Kidney (tissue), 14 donors: ENCODE measurements around the gene NPW. TPM values are rescaled to one million over a fixed set of nuclear protein-coding genes. Genes with fewer than 3 reads are reported as not detected.
A peak's percentile ranks its signal among the peaks of the same experiment; 100 is the strongest.

ENCODE experiments used
- DNase-seq, 5 donors: peaks; one replicate each; pipeline ENCODE4 v3.0.0-alpha.2; 2013 to 2020
- FAIRE-seq: peaks from 2 replicates; lab custom pipeline; 2012; peaks lifted over from hg19 to GRCh38; lab: Jason Lieb, UNC
- H3K27ac ChIP-seq, 2 donors: one replicate each; pipeline ENCODE4 v1.7.0; 2013; ENCODE audit warnings: low read depth in 2 of 2, low read length in 2 of 2, inconsistent platforms in 1 of 2
- H3K27me3 ChIP-seq: one replicate; pipeline ENCODE4 v1.7.1; 2013; ENCODE audit warnings: low read length, inconsistent platforms; ENCODE audit not compliant: control insufficient read depth, insufficient read depth
- H3K36me3 ChIP-seq, 3 donors: one replicate each; pipeline versions ENCODE4 v1.7.0 to v1.7.1; 2013; ENCODE audit warnings: low read length in 3 of 3, control low read depth in 1 of 3, inconsistent platforms in 1 of 3; ENCODE audit not compliant: insufficient read depth in 3 of 3, control insufficient read depth in 2 of 3
- H3K4me1 ChIP-seq, 3 donors: one replicate each; pipeline versions ENCODE4 v1.7.0 to v1.7.1; 2013; ENCODE audit warnings: low read length in 3 of 3, inconsistent platforms in 1 of 3, low read depth in 1 of 3; ENCODE audit not compliant: control insufficient read depth in 2 of 3, insufficient read depth in 2 of 3
- H3K4me3 ChIP-seq, 3 donors: one replicate each; pipeline versions ENCODE4 v1.7.0 to v1.8.1; 2013; ENCODE audit warnings: low read length in 3 of 3, control low read depth in 1 of 3, inconsistent platforms in 1 of 3
- H3K9ac ChIP-seq, 3 donors: one replicate each; pipeline versions ENCODE4 v1.7.0 to v1.7.1; 2013; ENCODE audit warnings: low read length in 3 of 3, control low read depth in 1 of 3, inconsistent platforms in 1 of 3
- H3K9me3 ChIP-seq, 3 donors: one replicate each; pipeline versions ENCODE4 v1.7.0 to v1.7.1; 2013; ENCODE audit warnings: low read length in 3 of 3, control low read depth in 1 of 3, inconsistent platforms in 1 of 3; ENCODE audit not compliant: control insufficient read depth in 2 of 3, insufficient read depth in 1 of 3
- intact Hi-C: fragments of 100-400 bp; cut with DNase I; formaldehyde crosslinking; loops from one replicate; pipeline ENCODE4 v1.11.1; 2022
- polyA plus RNA-seq: library from polyadenylated mRNA; stranded (reverse); fragments of 350-450 nt; fragmentation: Illumina TruSeq; extraction: RNeasy Lipid Tissue Mini Kit (QIAGEN cat#74804); gene quantifications from one replicate; pipeline ENCODE4 v1.2.3, GENCODE V29; 2014; ENCODE audit warnings: low read depth, low replicate concordance; ENCODE audit not compliant: insufficient read depth
- total RNA-seq: library from RNA; stranded (reverse); fragmentation: NEBNext Ultra II Directional; extraction: Animal tissue kit (Norgen Biotek cat#: 25700); gene quantifications from one replicate; pipeline ENCODE4 v1.2.1, GENCODE V29; 2021
- TF ChIP-seq, protein P1 (sequence below): IDR thresholded peaks from 3 replicates; pipeline ENCODE4 v1.5.1; 2012; ENCODE audit warnings: mild to moderate bottlenecking, moderate library complexity, borderline replicate concordance; ENCODE audit not compliant: insufficient read depth; ENCODE audit errors: extremely low read depth
- donor health status: control.
- donor health status: control.
- donor health status: control.
- donor health status: control.
- donor health status: control.
- donor health status: DM: yes; HTN: yes; CAD: no.
- donor health status: Normal renal cell carcinoma (clear cell type).

Gene NPW
- total and polyA plus RNA-seq, 2 donors from 2014 or later = not detected

DNA sequence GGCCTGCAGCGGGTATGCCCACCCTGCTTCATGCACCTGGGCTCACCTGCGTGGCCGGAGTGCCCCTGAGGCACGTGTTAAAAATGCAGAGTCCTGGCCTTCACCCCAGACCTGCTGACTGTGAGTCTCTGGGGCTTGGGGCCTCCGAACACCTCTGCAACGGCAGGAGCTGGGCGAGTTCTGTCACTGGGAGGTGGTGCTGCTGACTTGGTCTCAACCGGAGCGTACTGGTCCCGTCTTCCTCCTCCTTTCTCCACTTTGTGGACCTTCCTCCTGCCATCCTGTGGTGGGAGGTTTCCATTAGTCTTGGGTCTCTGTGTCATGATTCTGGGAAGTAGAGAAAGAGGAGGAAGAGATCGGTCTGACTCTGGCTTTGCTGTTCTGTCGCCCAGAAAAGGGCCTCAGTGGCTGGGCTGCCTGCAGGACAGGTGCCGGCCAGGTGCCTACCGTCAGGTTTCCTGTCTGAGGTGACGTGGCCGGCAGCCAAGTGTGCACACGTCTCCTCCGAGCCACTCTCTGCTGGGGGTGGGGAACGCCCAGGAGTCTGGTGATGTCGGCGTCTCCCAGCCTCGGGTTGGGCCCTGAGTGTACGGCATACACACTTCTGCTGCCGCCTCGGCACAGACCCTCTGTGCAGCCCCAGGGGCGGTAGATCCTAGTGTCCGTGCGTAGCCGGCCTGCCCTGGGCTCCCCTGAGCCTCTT, 35.1 kb downstream of the NPW start:
- H3K9me3 ChIP-seq = no peaks in the 10 kb centered on the region
- H3K9ac ChIP-seq = no peak overlapping the region
- DNase-seq = peak in 2 of 5 donors; percentile 27 to 78
- TF ChIP-seq, protein P1, sequence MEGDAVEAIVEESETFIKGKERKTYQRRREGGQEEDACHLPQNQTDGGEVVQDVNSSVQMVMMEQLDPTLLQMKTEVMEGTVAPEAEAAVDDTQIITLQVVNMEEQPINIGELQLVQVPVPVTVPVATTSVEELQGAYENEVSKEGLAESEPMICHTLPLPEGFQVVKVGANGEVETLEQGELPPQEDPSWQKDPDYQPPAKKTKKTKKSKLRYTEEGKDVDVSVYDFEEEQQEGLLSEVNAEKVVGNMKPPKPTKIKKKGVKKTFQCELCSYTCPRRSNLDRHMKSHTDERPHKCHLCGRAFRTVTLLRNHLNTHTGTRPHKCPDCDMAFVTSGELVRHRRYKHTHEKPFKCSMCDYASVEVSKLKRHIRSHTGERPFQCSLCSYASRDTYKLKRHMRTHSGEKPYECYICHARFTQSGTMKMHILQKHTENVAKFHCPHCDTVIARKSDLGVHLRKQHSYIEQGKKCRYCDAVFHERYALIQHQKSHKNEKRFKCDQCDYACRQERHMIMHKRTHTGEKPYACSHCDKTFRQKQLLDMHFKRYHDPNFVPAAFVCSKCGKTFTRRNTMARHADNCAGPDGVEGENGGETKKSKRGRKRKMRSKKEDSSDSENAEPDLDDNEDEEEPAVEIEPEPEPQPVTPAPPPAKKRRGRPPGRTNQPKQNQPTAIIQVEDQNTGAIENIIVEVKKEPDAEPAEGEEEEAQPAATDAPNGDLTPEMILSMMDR = no peak
- no peaks in the 10 kb centered on the region for H3K4me1 ChIP-seq
- no peak for FAIRE-seq
- H3K27ac ChIP-seq = peak overlapping the region in 1 of 2 donors; percentile 19
- no peaks in the 10 kb centered on the region for H3K27me3 ChIP-seq
- peaks cover 0 to 30% (median 23%) of the 10 kb centered on the region in 3 donors for H3K36me3 ChIP-seq
- no peak overlapping the region for H3K4me3 ChIP-seq
- intact Hi-C loops = no loop called here

DNA sequence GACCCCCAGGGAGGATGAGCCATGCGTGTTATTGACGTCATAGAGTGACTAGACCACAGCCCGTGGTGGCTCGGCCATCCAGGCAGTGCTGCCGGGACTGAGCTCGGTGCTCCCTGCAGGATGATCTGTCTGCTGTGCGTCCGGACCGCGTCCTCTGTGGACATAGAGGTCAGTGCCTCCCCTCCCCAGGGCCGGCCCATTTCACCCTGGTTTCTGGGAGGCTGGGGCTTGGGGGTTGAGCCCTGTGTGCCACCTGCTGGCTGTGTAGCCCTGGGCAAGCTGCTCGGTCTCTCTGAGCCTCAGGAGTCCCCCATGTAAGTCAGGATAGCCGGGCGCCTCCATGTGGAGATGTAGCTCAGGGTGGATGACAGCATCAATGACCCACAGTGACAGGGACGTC, 36.5 kb downstream of the NPW start:
- Histone ChIP-seq H3K27me3 (no peaks in the 10 kb centered on the region), H3K4me1 (no peaks in the 10 kb centered on the region), H3K4me3 (no peak overlapping the region), H3K9ac (no peak overlapping the region), H3K36me3 (peaks cover 0 to 41% (median 21%) of the 10 kb centered on the region in 3 donors), H3K9me3 (no peaks in the 10 kb centered on the region), H3K27ac (no peak overlapping the region)
- TF ChIP-seq, protein P1 = no peak
- DNase-seq = no peak
- FAIRE-seq = no peak
- intact Hi-C loops = no loop called here

DNA sequence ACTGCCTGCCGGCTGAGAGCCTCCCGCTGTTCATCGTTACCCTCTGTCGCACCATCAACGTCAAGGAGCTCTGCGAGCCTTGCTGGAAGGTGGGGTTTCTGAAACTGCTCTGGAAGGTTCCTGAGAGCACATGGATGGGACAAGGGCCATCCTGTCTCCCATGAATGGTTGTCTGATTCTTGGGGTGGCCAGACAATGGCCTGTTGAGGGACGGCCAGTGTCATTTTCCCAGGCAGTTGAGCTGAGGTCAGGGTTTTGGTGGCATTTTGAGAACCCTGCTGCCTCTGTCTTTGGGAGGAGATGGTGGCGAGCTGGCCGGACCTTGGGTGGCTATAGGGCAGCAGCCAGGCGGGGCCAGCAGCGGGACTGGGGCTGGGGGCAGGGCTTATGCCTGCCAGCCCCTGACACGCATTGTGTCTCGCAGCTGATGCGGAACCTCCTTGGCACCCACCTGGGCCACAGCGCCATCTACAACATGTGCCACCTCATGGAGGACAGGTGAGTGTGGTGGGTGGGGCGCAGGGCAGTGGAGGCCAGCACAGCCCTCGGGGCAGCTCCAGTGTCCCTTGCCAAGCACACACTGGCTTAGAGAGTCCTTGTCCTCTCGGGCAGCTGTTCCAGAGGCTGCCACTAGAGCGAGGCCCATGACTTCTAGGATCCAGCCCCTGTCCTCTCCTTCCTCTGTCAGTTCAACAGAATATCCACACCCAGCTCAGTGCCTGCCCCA, 37.3 kb downstream of the NPW start:
- H3K36me3 ChIP-seq = peaks cover 0 to 35% (median 21%) of the 10 kb centered on the region in 3 donors
- H3K27ac ChIP-seq = no peak overlapping the region
- intact Hi-C loops = no loop called here
- no peak for FAIRE-seq
- no peak overlapping the region for H3K9ac ChIP-seq
- H3K4me1 ChIP-seq = no peaks in the 10 kb centered on the region
- H3K4me3 ChIP-seq = no peak overlapping the region
- peak in 2 of 5 donors; percentile 50 to 60 for DNase-seq
- no peaks in the 10 kb centered on the region for H3K9me3 ChIP-seq
- no peaks in the 10 kb centered on the region for H3K27me3 ChIP-seq
- TF ChIP-seq, protein P1 = no peak
